HEK293 (cell line): ENCODE results near the gene ARMC10.

ENCODE experiments used
- SETDB1 ChIP-seq: IDR thresholded peaks from one replicate; pipeline ENCODE4 v1.6.1; 2017; ENCODE audit warnings: mild to moderate bottlenecking, low read length, moderate library complexity, mixed read lengths; ENCODE audit not compliant: insufficient read length
- SP3 ChIP-seq: fragments of 450-650 bp; formaldehyde crosslinking; IDR thresholded peaks from 2 replicates; pipeline ENCODE4 v1.5.1; 2016; ENCODE audit warnings: missing biosample characterization, missing genetic modification characterization
- TRIM28 ChIP-seq: IDR thresholded peaks from 2 replicates; pipeline ENCODE4 v1.6.1; 2011; ENCODE audit warnings: low read length, control low read depth, borderline replicate concordance
- YY1 ChIP-seq: fragments of 450-650 bp; formaldehyde crosslinking; IDR thresholded peaks from 2 replicates; pipeline ENCODE4 v1.5.1; 2018; ENCODE audit warnings: missing biosample characterization, missing genetic modification characterization
- ZBTB1 ChIP-seq: fragments of 450-650 bp; formaldehyde crosslinking; IDR thresholded peaks from 2 replicates; pipeline ENCODE4 v1.5.1; 2016; ENCODE audit warnings: missing biosample characterization, missing genetic modification characterization
- ZBTB20 ChIP-seq: fragments of 450-650 bp; formaldehyde crosslinking; IDR thresholded peaks from 2 replicates; pipeline ENCODE4 v1.5.1; 2016; ENCODE audit warnings: missing biosample characterization, missing genetic modification characterization
- ZNF354C ChIP-seq: fragments of 450-650 bp; formaldehyde crosslinking; IDR thresholded peaks from 2 replicates; pipeline ENCODE4 v1.5.1; 2016; ENCODE audit warnings: missing biosample characterization, missing genetic modification characterization, low read depth, borderline replicate concordance
- ZNF560 ChIP-seq: fragments of 450-650 bp; formaldehyde crosslinking; IDR thresholded peaks from 2 replicates; pipeline ENCODE4 v1.5.1; 2017; ENCODE audit warnings: missing biosample characterization, missing genetic modification characterization, borderline replicate concordance
- ZNF701 ChIP-seq: fragments of 450-650 bp; formaldehyde crosslinking; IDR thresholded peaks from 2 replicates; pipeline ENCODE4 v1.5.1; 2016; ENCODE audit warnings: missing biosample characterization, missing genetic modification characterization
- ZNF785 ChIP-seq: fragments of 450-650 bp; formaldehyde crosslinking; IDR thresholded peaks from 2 replicates; pipeline ENCODE4 v1.5.1; 2016; ENCODE audit warnings: missing biosample characterization, missing genetic modification characterization
- TF ChIP-seq, protein P1 (sequence below): fragments of 450-650 bp; formaldehyde crosslinking; IDR thresholded peaks from 2 replicates; pipeline ENCODE4 v1.5.1; 2016; ENCODE audit warnings: missing biosample characterization, missing genetic modification characterization
- TF ChIP-seq, protein P2 (sequence below): fragments of 450-650 bp; formaldehyde crosslinking; IDR thresholded peaks from 2 replicates; pipeline ENCODE4 v1.5.1; 2016; ENCODE audit warnings: missing biosample characterization, missing genetic modification characterization
- TF ChIP-seq, protein P3 (sequence below): fragments of 450-650 bp; formaldehyde crosslinking; IDR thresholded peaks from 2 replicates; pipeline ENCODE4 v1.5.1; 2016; ENCODE audit warnings: missing biosample characterization, missing genetic modification characterization, low read depth

DNA sequence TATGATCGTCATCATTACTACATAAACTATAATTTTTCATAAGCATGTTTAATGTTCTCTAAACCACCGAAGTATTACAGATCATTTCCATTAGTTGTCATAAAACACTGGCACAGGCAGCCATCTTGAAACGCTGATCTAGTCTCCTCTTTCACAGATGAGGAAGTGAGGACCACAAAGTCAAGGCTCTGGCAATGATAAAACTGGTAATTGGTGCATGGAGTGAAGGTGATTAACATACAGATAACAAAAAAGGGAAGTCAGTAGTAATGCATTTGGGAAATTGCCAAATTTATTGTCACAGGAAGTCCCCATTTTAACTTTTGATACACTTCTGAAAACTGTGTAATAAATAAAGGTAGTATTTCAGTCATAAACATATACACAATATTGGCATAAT is 49.6 kb upstream of the ARMC10 start:
- TF ChIP-seq, protein P1, sequence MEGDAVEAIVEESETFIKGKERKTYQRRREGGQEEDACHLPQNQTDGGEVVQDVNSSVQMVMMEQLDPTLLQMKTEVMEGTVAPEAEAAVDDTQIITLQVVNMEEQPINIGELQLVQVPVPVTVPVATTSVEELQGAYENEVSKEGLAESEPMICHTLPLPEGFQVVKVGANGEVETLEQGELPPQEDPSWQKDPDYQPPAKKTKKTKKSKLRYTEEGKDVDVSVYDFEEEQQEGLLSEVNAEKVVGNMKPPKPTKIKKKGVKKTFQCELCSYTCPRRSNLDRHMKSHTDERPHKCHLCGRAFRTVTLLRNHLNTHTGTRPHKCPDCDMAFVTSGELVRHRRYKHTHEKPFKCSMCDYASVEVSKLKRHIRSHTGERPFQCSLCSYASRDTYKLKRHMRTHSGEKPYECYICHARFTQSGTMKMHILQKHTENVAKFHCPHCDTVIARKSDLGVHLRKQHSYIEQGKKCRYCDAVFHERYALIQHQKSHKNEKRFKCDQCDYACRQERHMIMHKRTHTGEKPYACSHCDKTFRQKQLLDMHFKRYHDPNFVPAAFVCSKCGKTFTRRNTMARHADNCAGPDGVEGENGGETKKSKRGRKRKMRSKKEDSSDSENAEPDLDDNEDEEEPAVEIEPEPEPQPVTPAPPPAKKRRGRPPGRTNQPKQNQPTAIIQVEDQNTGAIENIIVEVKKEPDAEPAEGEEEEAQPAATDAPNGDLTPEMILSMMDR, result no peak
- TF ChIP-seq, protein P2, sequence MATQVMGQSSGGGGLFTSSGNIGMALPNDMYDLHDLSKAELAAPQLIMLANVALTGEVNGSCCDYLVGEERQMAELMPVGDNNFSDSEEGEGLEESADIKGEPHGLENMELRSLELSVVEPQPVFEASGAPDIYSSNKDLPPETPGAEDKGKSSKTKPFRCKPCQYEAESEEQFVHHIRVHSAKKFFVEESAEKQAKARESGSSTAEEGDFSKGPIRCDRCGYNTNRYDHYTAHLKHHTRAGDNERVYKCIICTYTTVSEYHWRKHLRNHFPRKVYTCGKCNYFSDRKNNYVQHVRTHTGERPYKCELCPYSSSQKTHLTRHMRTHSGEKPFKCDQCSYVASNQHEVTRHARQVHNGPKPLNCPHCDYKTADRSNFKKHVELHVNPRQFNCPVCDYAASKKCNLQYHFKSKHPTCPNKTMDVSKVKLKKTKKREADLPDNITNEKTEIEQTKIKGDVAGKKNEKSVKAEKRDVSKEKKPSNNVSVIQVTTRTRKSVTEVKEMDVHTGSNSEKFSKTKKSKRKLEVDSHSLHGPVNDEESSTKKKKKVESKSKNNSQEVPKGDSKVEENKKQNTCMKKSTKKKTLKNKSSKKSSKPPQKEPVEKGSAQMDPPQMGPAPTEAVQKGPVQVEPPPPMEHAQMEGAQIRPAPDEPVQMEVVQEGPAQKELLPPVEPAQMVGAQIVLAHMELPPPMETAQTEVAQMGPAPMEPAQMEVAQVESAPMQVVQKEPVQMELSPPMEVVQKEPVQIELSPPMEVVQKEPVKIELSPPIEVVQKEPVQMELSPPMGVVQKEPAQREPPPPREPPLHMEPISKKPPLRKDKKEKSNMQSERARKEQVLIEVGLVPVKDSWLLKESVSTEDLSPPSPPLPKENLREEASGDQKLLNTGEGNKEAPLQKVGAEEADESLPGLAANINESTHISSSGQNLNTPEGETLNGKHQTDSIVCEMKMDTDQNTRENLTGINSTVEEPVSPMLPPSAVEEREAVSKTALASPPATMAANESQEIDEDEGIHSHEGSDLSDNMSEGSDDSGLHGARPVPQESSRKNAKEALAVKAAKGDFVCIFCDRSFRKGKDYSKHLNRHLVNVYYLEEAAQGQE (tag by site-specific recombination), result no peak
- TF ChIP-seq ZNF701 (tag by site-specific recombination), result no peak
- TF ChIP-seq SP3 (tag by site-specific recombination), result no peak
- TF ChIP-seq TRIM28, result no peak
- no peak for TF ChIP-seq ZBTB1 (tag by site-specific recombination)
- TF ChIP-seq ZNF560, result no peak
- no peak for TF ChIP-seq ZNF785
- no peak for TF ChIP-seq ZNF354C (tag by site-specific recombination)
- TF ChIP-seq YY1 (tag by site-specific recombination), result no peak
- TF ChIP-seq, protein P3, sequence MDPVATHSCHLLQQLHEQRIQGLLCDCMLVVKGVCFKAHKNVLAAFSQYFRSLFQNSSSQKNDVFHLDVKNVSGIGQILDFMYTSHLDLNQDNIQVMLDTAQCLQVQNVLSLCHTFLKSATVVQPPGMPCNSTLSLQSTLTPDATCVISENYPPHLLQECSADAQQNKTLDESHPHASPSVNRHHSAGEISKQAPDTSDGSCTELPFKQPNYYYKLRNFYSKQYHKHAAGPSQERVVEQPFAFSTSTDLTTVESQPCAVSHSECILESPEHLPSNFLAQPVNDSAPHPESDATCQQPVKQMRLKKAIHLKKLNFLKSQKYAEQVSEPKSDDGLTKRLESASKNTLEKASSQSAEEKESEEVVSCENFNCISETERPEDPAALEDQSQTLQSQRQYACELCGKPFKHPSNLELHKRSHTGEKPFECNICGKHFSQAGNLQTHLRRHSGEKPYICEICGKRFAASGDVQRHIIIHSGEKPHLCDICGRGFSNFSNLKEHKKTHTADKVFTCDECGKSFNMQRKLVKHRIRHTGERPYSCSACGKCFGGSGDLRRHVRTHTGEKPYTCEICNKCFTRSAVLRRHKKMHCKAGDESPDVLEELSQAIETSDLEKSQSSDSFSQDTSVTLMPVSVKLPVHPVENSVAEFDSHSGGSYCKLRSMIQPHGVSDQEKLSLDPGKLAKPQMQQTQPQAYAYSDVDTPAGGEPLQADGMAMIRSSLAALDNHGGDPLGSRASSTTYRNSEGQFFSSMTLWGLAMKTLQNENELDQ (tag by site-specific recombination), result no peak
- TF ChIP-seq ZBTB20 (tag by site-specific recombination), result no peak
- no peak for TF ChIP-seq SETDB1
